ENCODE results near the gene MED25. TPM values are rescaled to one million over a fixed set of nuclear protein-coding genes. Genes with fewer than 3 reads are reported as not detected.
A peak's percentile ranks its signal among the peaks of the same experiment; 100 is the strongest.

MED25 gene
- total RNA-seq, 2 experiments from 2014 or later = 35.7 to 38.7 TPM

GRCh38 chr19:49875177-49875576 is 57.1 kb downstream of the MED25 start:
- ATAC-seq (no peak), DNase-seq (no peak)
- Mint-ChIP-seq H3K4me1 (ENCODE audit: low read depth) (peaks cover 28% of the 10 kb centered on the region), H3K27ac (no peak overlapping the region), H3K9me3 (no peaks in the 10 kb centered on the region), H3K36me3 (ENCODE audit: low read depth) (peaks cover 13% of the 10 kb centered on the region), H3K4me3 (no peak overlapping the region), H3K27me3 (no peaks in the 10 kb centered on the region)
- intact Hi-C loops (cut with micrococcal nuclease) = loop anchor here (10.0 kb wide), 1 partner anchor 50 kb away; the partner anchor contains the start of genes ATF5 and NUP62
- POLR2A ChIA-PET = interaction anchor here (0.7 to 2.4 kb wide), 4 partner anchors 9 to 65 kb away, joined by 3 to 9 read pairs (median 5); no protein-coding TSS in a partner anchor
- no peak for TF ChIP-seq CTCF (IDR thresholded peaks at IDR 0.05)
- CTCF ChIA-PET = interaction anchor here (1.3 kb wide), 1 partner anchor 15 kb away, joined by 5 read pairs; no protein-coding TSS in a partner anchor

GRCh38 chr19:49875857-49876421 is 57.9 kb downstream of the MED25 start:
- no peak overlapping the region for H3K4me3 Mint-ChIP-seq
- TF ChIP-seq CTCF (IDR thresholded peaks at IDR 0.05) = no peak
- H3K36me3 Mint-ChIP-seq (ENCODE audit: low read depth) = peaks cover 16% of the 10 kb centered on the region
- no peaks in the 10 kb centered on the region for H3K9me3 Mint-ChIP-seq
- intact Hi-C loops (cut with micrococcal nuclease) = loop anchor here (10.0 kb wide), 1 partner anchor 49 kb away; the partner anchor contains the start of genes ATF5 and NUP62
- DNase-seq (peak; percentile 60), ATAC-seq (no peak)
- CTCF ChIA-PET = interaction anchor here (1.3 kb wide), 1 partner anchor 14 kb away, joined by 5 read pairs; no protein-coding TSS in a partner anchor
- POLR2A ChIA-PET = interaction anchor here (0.7 to 2.4 kb wide), 8 partner anchors 10 to 211 kb away, joined by 3 to 9 read pairs (median 5); partner anchors contain the start of genes ATF5, FUZ and NUP62
- no peaks in the 10 kb centered on the region for H3K27me3 Mint-ChIP-seq
- H3K4me1 Mint-ChIP-seq (ENCODE audit: low read depth) = peaks cover 24% of the 10 kb centered on the region
- no peak overlapping the region for H3K27ac Mint-ChIP-seq

GRCh38 chr19:49876422-49877019 is 58.4 kb downstream of the MED25 start:
- no peak overlapping the region for H3K4me3 Mint-ChIP-seq
- no peaks in the 10 kb centered on the region for H3K9me3 Mint-ChIP-seq
- ATAC-seq = peak; percentile 59
- H3K27me3 Mint-ChIP-seq = no peaks in the 10 kb centered on the region
- H3K36me3 Mint-ChIP-seq (ENCODE audit: low read depth) = peaks cover 16% of the 10 kb centered on the region
- peaks cover 24% of the 10 kb centered on the region for H3K4me1 Mint-ChIP-seq (ENCODE audit: low read depth)
- CTCF ChIA-PET = interaction anchor here (1.2 to 1.3 kb wide), 2 partner anchors 12 to 13 kb away, joined by 4 to 5 read pairs; no protein-coding TSS in a partner anchor
- no peak for TF ChIP-seq CTCF (IDR thresholded peaks at IDR 0.05)
- H3K27ac Mint-ChIP-seq = no peak overlapping the region
- intact Hi-C loops (cut with micrococcal nuclease) = loop anchor here (10.0 kb wide), 1 partner anchor 48 kb away; the partner anchor contains the start of genes ATF5 and NUP62
- POLR2A ChIA-PET = interaction anchor here (0.7 to 2.4 kb wide), 14 partner anchors 7 to 212 kb away, joined by 3 to 10 read pairs (median 5); partner anchors contain the start of genes ATF5, FUZ, IL4I1 and NUP62
- peak; percentile 99 for DNase-seq

GRCh38 chr19:49877020-49877878 is 59.2 kb downstream of the MED25 start, which contains the start of the genes AKT1S1 and TBC1D17:
Gene AKT1S1 (minus strand): TSS chr19:49877355. CDS start chr19:49873295, 4,060 bp downstream.
Gene TBC1D17 (plus strand): TSS chr19:49877702. CDS start chr19:49877724, 22 bp downstream.
- intact Hi-C loops (cut with micrococcal nuclease) = loop anchor here (10.0 kb wide), 1 partner anchor 48 kb away; the partner anchor contains the start of genes ATF5 and NUP62
- no peaks in the 10 kb centered on the region for H3K9me3 Mint-ChIP-seq
- no peaks in the 10 kb centered on the region for H3K27me3 Mint-ChIP-seq
- DNase-seq = peak; percentile 99
- no peak within 1 kb of the TSS for H3K4me3 Mint-ChIP-seq
- POLR2A ChIA-PET = interaction anchor here (1.1 to 2.4 kb wide), 11 partner anchors 8 to 213 kb away, joined by 3 to 10 read pairs (median 5); partner anchors contain the start of genes ATF5, FUZ, IL4I1 and NUP62
- H3K27ac Mint-ChIP-seq = no peak within 1 kb of the TSS
- H3K36me3 Mint-ChIP-seq (ENCODE audit: low read depth) = peaks cover 21% of the 10 kb centered on the region
- TF ChIP-seq CTCF (IDR thresholded peaks at IDR 0.05) = no peak
- peak; percentile 70 for ATAC-seq
- H3K4me1 Mint-ChIP-seq (ENCODE audit: low read depth) = peaks cover 17% of the 10 kb centered on the region
- CTCF ChIA-PET = interaction anchor here (1.2 kb wide), 1 partner anchor 11 kb away, joined by 4 read pairs; no protein-coding TSS in a partner anchor
